ENCODE data around the gene PREP.

PREP gene

DNA sequence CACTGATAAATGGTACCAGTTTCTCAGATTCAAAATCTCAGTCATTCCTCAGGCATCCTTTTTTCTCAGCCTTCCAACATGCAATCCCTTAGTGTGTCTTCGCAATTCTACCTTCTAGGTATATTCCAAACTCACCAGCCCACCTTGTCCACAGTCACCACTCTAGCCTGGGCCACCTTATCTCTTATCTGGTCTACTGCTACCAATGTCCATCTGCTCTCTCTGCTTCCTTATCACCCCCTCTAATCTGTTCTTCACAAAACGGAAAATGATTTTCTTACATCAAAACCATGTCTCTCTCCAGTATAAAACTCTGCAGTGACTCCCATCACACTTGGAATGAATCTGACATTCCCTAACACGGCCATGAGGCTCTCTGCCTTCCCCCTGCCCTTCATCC, 91.9 kb downstream of the PREP start:
- DNase-seq (ENCODE audit: low read depth in 3 of 3, low spot score in 1 of 3) = no peak

DNA sequence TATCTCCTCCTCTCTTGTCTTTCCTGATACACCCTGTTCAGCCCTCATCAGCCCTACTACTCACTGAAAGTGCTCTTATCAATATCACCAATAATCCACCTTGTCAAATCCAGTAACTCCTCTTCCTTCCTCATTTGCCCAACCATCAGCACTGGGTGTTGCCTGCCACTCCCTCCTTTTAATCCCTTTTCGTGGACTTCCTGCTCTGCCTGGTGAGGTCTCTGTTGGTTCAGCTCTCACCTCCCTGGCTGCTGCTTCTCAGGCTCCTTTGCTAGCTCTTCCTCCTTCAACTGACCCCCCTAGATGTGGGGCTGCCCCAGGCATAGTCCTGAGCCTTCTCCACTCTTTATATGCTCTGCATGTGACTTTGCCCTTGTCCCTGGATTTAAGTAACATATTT, 92.5 kb downstream of the PREP start:
- DNase-seq (ENCODE audit: low read depth in 3 of 3, low spot score in 1 of 3) = no peak

DNA sequence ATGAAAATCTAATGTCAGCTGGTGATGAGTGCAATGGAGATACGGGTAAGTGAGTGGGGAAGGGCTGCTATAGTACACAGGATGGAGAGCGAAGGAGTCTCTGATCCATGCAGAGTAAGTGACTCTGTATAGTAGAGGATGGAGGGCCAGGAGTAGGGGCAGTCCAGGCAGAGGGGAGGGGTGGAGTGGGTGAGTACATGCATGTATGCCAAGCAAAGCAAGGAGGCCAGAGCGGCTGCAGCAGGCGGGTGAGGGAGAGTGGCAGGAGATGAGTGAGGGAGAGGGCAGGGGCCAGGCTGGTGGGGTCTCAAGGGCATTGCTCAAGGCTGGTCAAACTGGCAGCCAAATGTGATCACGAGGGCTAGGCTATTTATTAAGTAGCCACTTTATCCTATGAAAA, 94.0 kb downstream of the PREP start:
- no peak for DNase-seq (ENCODE audit: low read depth in 3 of 3, low spot score in 1 of 3)

DNA sequence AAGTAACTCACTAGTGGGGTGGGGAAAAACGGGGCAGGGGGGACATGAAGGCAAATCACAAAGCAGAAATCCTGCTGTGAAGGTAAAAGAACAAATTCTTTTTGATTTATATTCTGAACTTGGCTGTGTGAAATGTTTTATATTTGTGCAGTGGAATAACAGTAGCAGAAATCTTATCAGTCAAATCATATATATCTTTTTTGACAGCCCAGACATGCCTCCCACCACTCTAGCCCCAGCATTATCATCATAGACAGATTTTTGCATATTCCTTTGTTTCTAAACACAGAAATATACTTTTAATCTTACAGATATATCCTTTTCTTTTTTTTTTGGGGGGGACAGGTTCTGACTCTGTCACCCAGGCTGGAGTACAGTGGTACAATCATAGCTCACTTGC, 97.4 kb downstream of the PREP start:
- DNase-seq (ENCODE audit: low read depth in 3 of 3, low spot score in 1 of 3) = no peak

DNA sequence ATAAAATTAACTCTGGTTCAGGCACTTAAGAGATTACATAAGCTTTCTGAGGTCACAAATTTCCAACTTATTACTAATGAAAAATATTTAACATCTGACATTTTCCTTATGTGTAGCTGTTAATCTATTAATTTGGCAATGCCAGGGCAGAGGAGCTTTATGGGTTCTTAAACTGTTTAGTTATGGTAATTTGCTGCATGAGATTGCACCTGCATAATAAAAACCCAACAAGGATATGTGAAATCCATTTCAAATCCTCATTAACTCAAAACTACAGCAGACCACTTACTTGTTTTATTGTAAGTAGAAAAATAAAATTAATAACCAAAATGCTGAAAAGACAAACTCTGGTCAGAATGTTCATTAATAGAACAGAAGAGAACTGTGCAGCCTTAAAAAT, 98.1 kb downstream of the PREP start:
- DNase-seq (ENCODE audit: low read depth in 3 of 3, low spot score in 1 of 3) = no peak

DNA sequence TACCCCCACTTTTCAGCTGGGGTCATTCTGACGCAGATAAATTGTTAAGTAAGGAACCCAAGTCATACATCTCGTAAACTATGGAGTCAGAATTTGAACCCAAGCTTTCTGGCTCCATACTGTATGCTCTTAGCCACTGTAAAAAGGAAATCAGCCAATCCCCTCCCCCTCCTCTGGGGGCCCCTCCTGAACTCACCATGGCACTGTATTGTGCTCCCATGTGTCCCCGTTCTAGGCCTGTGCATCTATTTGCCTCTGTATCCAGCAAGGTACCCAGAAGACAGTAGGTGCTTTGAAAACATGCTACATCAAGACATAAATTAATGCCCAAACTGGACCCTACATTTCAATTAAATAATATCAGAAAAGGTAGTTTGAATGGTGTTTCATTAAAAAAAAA, 98.5 kb downstream of the PREP start:
- DNase-seq (ENCODE audit: low read depth in 3 of 3, low spot score in 1 of 3) = no peak

DNA sequence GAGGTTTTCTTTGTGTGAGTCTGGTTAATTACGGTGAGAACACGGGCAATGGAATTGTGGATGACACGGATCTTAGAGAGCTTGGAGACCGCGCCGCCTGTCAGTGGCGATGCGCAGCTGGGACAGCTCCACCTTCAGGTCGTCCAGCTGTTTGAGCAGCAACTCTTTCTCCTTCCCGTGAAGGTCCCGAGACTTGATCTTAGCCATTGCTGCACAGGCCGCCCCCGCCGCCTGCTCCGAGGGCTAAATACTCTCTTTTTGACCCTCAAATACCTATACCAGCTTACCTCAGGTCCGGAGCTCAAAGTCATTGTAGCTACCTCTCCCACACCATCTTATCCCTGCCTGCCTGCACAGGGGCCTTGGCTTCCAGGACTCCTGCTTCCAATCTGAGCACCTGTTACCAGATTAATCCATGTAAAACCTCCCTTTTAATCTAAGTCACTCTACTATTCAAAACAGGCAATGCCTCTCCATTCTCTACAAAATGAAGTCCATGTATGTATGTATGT, 100.2 kb downstream of the PREP start:
- no peak for DNase-seq (ENCODE audit: low read depth in 3 of 3, low spot score in 1 of 3)

DNA sequence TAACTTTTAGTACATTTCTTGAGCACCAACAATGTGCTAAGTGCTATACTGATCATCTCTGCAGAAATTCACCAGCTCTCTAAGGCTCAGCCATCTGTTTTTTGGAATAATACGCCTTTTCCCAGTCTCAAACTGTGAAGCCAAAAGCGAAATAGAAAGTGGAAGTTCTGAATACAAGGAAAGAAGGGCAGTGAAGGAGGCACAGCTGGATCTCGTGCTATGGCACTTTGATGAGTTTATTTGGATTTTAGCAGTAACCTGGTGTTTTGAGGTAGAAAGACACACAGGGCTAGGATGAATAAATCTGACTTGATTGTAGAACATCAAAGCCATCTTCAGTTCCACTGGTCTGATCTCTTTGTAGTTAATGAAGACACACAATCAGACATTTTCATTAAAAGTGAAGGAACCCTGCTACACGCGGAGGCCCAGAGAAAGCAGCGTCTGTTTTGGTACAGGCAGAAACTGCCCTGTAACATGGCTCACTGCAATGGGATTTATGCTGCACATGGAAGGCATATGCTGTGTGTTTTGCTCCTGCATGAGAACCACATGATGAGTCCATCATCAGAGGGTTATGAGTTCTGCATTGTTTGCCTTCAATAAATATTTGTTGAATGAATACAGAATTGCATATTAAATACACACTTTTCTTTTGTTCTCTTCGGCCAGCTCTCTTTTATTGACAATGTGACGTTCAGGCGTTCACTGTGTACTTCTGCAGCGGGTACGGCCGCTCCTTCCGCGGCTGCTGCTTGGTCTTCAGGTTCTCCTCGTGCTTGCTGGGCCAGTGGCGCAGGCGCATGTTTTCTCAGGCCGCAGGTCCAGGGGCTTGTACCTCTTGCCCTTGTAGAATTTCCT, 100.9 kb downstream of the PREP start:
- DNase-seq (ENCODE audit: low read depth in 3 of 3, low spot score in 1 of 3) = no peak

DNA sequence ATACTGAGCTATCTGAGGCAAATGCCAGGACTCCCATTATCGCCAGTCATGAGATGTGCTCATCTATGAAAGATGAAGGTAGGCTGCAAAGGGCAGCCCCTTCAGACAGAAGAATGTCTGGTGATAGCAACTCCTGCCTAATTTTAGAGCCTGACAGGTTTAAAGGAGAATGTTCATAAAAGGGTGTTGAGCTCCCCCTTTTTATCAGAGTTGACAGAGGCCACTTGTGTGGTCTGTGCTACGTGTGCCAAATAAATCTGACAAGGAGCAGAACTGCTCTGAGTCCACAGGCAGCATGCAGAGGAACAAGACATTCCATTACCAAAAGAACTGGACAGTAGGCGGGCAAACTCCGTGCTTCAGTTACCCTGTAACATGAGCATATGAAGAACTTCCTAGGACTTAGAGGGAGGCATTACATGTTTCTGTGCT, 101.8 kb downstream of the PREP start:
- DNase-seq (ENCODE audit: low read depth in 3 of 3, low spot score in 1 of 3) = no peak

DNA sequence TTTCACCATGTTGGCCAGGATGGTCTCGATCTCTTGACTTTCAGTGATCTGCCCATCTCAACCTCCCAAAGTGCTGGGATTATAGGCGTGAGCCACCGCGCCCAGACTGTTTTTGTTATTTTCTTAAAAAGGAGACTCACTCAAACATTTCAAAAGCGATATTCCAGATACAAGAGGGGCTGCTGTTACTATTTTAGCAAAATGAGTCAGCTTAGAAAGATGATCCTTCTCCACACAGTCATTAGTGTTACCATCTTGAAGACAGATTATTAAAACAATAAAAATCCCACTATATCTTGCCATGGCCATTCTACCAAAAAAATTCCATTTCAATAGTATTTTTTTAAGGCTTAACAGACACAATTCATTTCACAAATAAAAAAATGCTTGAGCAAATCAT, 102.8 kb downstream of the PREP start:
- DNase-seq (ENCODE audit: low read depth in 3 of 3, low spot score in 1 of 3) = no peak

DNA sequence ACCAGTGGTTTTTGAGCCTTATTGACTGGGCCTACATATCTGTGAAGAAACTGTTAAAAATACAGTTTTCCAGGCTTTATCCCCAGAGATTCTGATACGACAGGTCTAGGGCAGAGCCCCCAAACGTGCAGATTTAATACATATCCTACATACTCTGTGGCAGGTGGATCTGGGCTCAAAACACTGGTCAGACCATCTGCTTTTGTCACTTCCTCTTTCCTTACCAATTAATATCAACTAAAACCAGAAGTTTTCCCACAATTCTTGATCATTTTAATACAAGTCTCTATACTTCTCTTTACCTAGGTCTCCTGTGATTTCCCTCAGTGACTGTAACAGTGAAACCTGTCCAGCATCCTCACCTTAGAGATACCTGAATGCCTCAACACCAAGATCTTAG, 108.8 kb downstream of the PREP start:
- DNase-seq (ENCODE audit: low read depth in 3 of 3, low spot score in 1 of 3) = no peak

DNA sequence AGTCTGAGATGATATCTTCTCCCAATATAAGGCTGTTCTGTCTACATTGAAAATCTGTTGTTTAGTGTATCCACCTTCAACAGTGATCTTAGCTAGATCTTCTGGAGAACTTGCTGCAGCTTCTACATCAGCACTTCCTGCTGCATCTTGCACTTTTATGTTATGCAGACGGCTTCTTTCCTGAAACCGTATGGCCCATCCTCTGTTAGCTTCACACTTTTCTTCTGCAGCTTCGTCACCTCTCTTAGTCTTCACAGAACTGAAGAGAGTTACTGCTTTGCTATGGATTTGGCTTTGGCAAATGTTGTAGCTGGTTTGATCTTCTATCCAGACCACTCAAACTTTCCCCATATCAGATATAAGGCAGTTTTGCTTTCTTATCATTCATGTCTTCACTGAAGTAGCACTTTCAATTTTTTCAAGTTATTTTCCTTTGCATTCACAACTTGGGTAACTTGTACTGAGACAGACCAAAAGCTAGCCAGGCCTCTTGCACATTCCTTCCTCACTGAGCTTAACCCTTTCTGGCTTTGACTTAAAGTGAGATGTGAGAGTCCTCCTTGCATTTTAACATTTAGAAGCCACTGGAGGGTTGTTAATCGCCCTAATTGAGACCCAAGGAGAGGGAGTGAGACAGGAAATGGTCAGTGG, 110.1 kb downstream of the PREP start:
- no peak for DNase-seq (ENCODE audit: low read depth in 3 of 3, low spot score in 1 of 3)

DNA sequence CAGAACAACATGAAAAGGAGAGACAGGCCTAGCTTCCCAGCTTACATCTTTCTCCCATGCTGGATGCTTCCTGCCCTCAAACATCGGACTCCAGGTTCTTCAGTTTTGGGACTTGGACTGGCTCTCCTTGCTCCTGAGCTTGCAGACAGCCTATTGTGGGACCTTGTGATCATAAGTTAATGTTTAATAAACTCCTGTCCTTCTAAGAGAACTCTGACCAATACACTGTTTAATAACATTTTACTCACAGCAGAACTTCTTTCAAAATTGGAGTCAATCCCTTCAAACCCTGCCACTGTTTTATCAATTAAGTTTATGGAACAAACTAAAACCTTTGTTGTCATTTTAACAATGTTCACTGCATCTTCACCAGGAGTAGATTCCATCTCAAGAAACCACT, 111.4 kb downstream of the PREP start:
- DNase-seq (ENCODE audit: low read depth in 3 of 3, low spot score in 1 of 3) = no peak

DNA sequence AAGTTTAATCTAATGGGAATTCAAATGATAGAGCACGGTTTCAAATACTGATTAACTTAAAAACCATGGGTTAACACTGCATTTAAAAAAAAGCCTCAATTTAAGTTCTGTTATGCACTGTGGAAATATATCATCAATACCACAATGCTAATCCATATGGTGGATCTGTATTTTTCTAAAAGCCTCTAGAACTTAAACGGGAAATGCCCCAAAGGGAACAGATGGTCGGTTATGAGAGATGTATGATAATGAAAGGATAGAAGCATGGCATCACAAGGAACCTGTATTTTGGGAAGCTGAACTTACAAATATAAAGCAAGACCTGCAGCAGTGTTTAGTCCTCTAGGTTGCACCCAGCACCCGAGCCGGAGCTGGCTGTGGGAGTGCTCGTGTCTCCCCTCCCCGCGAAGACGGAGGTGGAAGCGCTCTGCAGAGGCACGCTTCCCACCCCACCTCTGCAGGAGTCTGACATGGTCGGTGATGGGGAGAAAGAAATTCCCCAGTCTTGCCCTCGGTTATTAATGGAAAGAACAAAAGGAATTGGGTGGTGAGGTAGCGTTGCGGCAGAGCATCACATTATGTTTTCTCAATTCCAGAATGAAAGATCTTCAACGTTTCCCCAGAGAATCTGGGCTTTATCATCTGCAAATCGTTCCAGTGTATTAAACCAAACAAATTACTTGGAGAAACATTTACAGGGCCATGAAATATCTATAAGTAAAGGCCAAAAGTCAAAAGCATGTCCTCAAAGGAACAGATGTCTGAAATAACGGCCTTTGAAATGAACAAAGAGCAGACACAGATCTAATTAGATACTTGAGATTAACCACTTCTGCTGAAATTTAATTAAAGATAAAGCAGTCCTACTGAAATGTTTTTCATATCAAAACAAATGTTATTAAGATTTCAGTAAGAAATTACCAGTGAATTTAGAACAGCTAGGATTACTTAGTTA, 120.0 kb downstream of the PREP start:
- no peak for DNase-seq (ENCODE audit: low read depth in 3 of 3, low spot score in 1 of 3)

DNA sequence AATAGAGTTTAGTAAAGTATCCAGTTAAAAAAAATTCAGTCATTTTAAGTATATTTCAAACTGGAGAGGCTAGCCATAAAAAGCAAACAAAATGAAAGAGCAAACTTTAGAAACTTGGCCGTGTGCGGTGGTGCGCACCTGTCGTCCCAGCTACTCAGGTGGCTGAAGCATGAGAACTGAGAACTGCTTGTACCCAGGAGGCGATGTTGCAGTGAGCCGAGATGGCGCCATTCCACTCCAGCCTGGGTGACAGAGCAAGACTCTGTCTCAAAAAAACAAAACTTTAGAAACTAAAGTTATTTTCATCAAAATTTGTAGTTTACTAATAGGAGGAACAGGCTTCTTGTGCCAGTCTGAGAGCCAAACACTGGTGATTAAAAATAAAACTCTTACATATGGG, 122.8 kb downstream of the PREP start:
- no peak for DNase-seq (ENCODE audit: low read depth in 3 of 3, low spot score in 1 of 3)

DNA sequence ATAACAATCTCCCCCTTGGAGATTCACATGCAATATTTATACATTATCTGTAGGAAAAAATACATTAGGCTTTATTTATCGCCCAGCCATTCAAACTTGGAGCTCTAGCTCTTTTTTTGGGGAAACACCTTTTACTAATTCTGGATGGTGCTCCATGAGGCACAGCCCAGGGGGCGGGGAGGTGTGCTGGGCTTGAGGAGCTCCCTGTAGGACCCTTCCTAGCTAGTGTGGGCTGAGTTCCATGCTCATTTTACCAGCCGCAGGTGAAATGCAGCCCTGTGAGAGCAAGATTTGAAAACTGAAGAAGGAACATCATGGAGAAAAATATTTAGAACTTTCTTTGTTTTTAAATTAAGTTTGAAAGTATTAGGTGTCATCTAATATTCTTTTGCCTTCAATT, 123.4 kb downstream of the PREP start:
- DNase-seq (ENCODE audit: low read depth in 3 of 3, low spot score in 1 of 3) = no peak

DNA sequence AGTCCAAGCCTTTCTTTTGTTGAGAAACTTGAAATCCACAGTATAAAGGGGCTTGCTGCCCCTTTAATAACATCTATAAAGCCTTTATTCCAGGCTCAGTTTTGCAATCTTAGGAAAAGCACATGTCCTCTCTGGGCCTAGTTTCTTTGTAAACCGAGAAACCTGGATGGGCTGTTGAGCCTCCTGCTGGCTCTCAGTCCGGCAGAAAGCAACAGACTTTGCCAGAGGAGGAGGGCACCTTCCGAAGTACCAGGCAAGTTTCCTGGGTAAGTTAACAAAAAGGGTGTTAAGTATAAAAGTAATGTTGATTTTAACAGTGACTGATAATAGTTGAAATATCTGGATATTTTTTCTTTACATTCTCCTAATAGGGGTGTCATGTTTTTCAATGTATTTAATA, 124.1 kb downstream of the PREP start:
- no peak for DNase-seq (ENCODE audit: low read depth in 3 of 3, low spot score in 1 of 3)

DNA sequence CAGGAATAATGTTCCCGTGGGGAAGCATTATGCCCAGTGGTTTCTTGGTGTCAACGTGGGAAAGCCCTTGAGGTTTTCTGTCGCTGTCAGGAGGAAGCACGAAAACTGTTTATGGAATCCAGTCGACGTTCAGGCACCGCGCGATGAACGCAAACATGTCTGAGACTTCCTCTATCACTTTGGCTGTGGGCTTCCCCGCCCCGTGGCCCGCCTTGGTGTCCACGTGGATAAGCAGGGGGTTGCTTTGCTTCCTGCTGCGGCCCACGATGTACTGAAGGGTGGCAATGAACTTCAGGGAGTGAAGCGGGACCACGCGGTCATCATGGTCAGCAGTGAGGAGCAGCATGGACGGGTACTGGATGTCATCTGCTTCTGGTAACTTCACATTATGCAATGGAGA, 124.8 kb downstream of the PREP start:
- no peak for DNase-seq (ENCODE audit: low read depth in 3 of 3, low spot score in 1 of 3)

DNA sequence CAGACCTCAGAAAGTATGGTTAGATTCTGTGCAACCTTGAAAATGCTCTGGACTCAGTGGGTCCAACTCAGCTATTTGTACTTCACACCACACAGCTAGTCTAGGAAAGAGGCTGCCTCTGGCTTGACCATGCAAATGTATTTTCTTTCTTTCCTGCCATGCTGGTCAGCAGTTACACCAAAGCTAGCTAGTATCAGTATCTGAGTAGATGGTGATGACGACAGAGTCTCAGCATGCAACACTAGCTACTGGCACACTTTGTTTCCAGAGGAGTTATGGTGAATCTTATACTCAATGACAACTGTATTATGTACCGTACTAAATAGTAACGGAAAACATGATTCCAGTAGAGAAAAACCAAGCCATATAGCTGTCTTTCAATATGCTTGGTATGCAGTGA, 126.5 kb downstream of the PREP start:
- no peak for DNase-seq (ENCODE audit: low read depth in 3 of 3, low spot score in 1 of 3)

DNA sequence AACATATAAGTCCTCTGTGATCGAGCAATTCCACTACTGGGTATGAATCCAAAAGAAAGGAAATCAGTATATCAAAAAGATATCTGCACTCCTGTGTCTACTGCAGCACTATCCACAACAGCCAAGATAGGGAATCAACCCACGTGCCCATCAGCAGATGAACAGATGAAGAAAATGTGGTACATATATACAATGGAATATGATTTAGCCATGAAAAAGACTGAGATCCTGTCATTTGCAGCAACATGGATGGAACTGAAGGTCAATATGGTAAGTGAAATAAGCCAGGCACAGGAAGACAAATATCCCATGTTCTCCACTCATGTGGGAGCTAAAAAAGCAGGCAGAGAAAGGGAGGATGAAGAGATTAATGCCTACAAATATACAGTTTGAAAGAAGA, 127.3 kb downstream of the PREP start:
- DNase-seq (ENCODE audit: low read depth in 3 of 3, low spot score in 1 of 3) = no peak

DNA sequence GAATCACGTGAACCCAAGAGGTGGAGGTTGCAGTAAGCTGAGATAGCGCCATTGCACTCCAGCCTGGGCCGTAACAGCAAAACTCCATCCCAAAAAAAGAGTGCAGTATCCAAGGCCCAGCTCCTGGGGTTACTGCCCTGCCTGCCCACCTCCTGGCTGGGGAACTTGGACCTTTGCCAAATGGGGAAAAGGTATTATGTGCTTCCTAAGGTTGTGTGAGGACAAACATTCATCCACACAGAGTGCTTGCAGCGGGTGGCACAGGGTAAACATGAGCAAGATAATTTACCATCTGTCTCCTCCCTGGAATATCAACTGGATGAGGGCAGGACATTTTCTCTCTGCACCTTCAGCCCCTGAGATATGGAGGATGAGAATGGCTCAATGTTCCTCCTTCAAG, 128.2 kb downstream of the PREP start:
- DNase-seq (ENCODE audit: low read depth in 3 of 3, low spot score in 1 of 3) = no peak

DNA sequence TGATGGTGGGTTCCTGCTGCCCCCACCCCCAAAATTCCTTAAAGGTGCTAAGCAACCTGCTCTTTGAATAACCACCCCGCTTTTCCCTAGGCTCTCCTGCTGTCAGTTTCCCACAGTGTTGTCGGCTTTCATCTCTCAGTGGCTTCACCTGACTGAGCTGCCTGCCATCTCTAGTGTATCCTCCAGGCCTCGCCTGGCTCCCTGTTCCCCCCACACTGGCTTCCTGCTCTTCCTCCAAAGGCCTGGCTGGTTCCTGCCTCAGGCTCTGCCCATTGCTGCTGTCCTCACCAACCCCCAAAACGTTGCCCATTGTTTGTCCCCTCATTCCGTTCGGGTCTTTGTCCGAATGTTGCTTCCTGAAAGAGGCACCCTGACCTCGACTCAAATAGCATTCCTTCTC, 129.3 kb downstream of the PREP start:
- no peak for DNase-seq (ENCODE audit: low read depth in 3 of 3, low spot score in 1 of 3)

Data from stimulated activated CD4-positive, alpha-beta T cell treated with anti-CD3 and anti-CD28 coated beads, TNF-alpha, amount 100 ng/mL, for 1 hour (primary cell).